Caco-2 (cell line): ENCODE measurements around the gene PRKAR1B. TPM values are rescaled to one million over a fixed set of nuclear protein-coding genes. Genes with fewer than 3 reads are reported as not detected.
"Not testable (repeated sequence)": the region's sequence is repeated elsewhere in the genome, so short reads cannot be mapped to it uniquely, and the experiment has no call there.

Source experiments
- BruUV-seq: library from RNA; stranded (reverse); fragments of 400-500 nt; replicated peaks from 2 replicates; lab custom pipeline; 2021; lab: Mats Ljungman, UMichigan
- CTCF ChIA-PET: fragments of 300-600 bp; sonication (Branson Sonifier 250); formaldehyde crosslinking; loops from one replicate; lab custom pipeline; 2022; ENCODE audit warnings: antibody characterized with exemption; lab: Charles Lee
- POLR2A ChIA-PET: fragments of 300-600 bp; sonication (Branson Sonifier 250); formaldehyde crosslinking; loops from one replicate; lab custom pipeline; 2022; ENCODE audit warnings: antibody characterized with exemption; lab: Charles Lee
- DNase-seq, 2 experiments: peaks; one replicate each; pipeline versions ENCODE4 v3.0.0 to v3.0.0-alpha.2; 2020 to 2022
- H3K27me3 ChIP-seq: replicated peaks from 2 replicates; pipeline ENCODE4 v1.6.0; 2011; ENCODE audit warnings: low read length; ENCODE audit not compliant: control insufficient read depth, insufficient read depth
- H3K36me3 ChIP-seq: 2 replicates; pipeline ENCODE4 v1.5.1; 2011; ENCODE audit warnings: low read length; ENCODE audit not compliant: control insufficient read depth, insufficient read depth
- H3K4me1 ChIP-seq: fragments of 250-450 bp; sonication (Bioruptor Pico); 2 replicates; pipeline ENCODE4 v1.5.1; 2020; ENCODE audit warnings: mild to moderate bottlenecking
- H3K4me3 ChIP-seq: 2 replicates; pipeline ENCODE4 v1.5.1; 2011; ENCODE audit warnings: low read depth, mild to moderate bottlenecking, control low read depth, low read length
- H3K9me3 ChIP-seq: fragments of 250-450 bp; sonication (Bioruptor Pico); 2 replicates; pipeline ENCODE4 v1.5.1; 2020; ENCODE audit warnings: mild to moderate bottlenecking, moderate library complexity
- H3K27ac Mint-ChIP-seq: one replicate; pipeline ENCODE4 v1.8.0; 2022; ENCODE audit warnings: mixed read lengths; ENCODE audit not compliant: unreplicated experiment
- H3K27me3 Mint-ChIP-seq: one replicate; pipeline ENCODE4 v1.8.0; 2022; ENCODE audit warnings: mixed read lengths; ENCODE audit not compliant: insufficient read depth, unreplicated experiment
- H3K36me3 Mint-ChIP-seq: one replicate; pipeline ENCODE4 v1.8.0; 2022; ENCODE audit warnings: mild to moderate bottlenecking, mixed read lengths; ENCODE audit not compliant: insufficient read depth, unreplicated experiment
- H3K4me1 Mint-ChIP-seq: one replicate; pipeline ENCODE4 v1.8.0; 2022; ENCODE audit warnings: low read depth, mixed read lengths; ENCODE audit not compliant: unreplicated experiment
- H3K4me3 Mint-ChIP-seq: one replicate; pipeline ENCODE4 v1.8.0; 2022; ENCODE audit warnings: mild to moderate bottlenecking, moderate library complexity, mixed read lengths; ENCODE audit not compliant: unreplicated experiment
- H3K9me3 Mint-ChIP-seq: one replicate; pipeline ENCODE4 v1.8.0; 2022; ENCODE audit warnings: mixed read lengths; ENCODE audit not compliant: unreplicated experiment
- CTCF ChIP-seq, 2 experiments: fragments of 200-600 bp in 1 of 2; IDR thresholded peaks; 1 replicate in 1 of 2; 2 replicates in 1 of 2; pipeline versions ENCODE4 v1.5.1 to v1.8.0; 2011 to 2022; ENCODE audit warnings: antibody characterized with exemption in 1 of 2, control low read depth in 1 of 2, inconsistent platforms in 1 of 2, low read depth in 1 of 2, low read length in 1 of 2, mild to moderate bottlenecking in 1 of 2, moderate library complexity in 1 of 2; ENCODE audit not compliant: insufficient read depth in 1 of 2, severe bottlenecking in 1 of 2, unreplicated experiment in 1 of 2
- intact Hi-C: fragments of 100-400 bp; cut with micrococcal nuclease; formaldehyde crosslinking; loops from one replicate; pipeline ENCODE4 v1.10.0; 2022; ENCODE audit not compliant: unreplicated experiment
- total RNA-seq: library from RNA; stranded (reverse); gene quantifications from 2 replicates; pipeline ENCODE4 v1.2.3, GENCODE V29; 2022

Gene PRKAR1B
- total RNA-seq, 1 experiment from 2014 or later, result 56.6 TPM

- POLR2A ChIA-PET, result no interaction called here
- Mint-ChIP-seq H3K36me3 (no peaks in the 10 kb centered on the region), H3K4me1 (no peaks in the 10 kb centered on the region), H3K9me3 (no peaks in the 10 kb centered on the region), H3K27me3 (no peaks in the 10 kb centered on the region), H3K4me3 (no peak overlapping the region), H3K27ac (no peak overlapping the region)
- intact Hi-C loops, result no loop called here
- BruUV-seq, result no TSS peak
- Histone ChIP-seq H3K4me1 (no peaks in the 10 kb centered on the region), H3K27me3 (no peaks in the 10 kb centered on the region), H3K9me3 (peaks cover 23% of the 10 kb centered on the region), H3K4me3 (no peak overlapping the region), H3K36me3 (no peaks in the 10 kb centered on the region)
- CTCF ChIA-PET, result no interaction called here
- TF ChIP-seq CTCF (IDR thresholded peaks at IDR 0.05; ENCODE audit: insufficient read depth in 1 of 2, low read depth in 1 of 2, low read length in 1 of 2, severe bottlenecking in 1 of 2, unreplicated experiment in 1 of 2), result no peak
- DNase-seq, result no peak
Measured at GRCh38 chr7:657565-658119, 69.4 kb downstream of the PRKAR1B start.

DNA sequence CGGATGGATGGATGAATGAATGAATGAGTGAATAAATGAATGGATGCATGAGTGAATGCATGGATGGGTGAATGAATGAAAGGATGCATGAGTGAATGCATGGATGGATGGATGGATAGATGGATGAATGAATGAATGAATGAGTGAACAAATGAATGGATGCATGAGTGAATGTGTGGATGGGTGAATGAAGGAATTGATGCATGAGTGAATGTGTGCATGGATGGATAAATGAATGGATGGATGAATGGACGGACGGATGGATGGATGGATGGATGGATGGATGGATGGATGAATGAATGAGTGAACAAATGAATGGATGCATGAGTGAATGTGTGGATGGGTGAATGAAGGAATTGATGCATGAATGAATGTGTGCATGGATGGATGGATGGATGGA lies 70.1 kb downstream of the PRKAR1B start:
- DNase-seq, H3K9me3 Mint-ChIP-seq, H3K27ac Mint-ChIP-seq, H3K4me1 Mint-ChIP-seq, H3K36me3 Mint-ChIP-seq, H3K27me3 Mint-ChIP-seq, BruUV-seq, H3K4me3 Mint-ChIP-seq, intact Hi-C loops, POLR2A ChIA-PET, H3K4me3 ChIP-seq, CTCF ChIA-PET, H3K27me3 ChIP-seq, H3K4me1 ChIP-seq, H3K36me3 ChIP-seq: not testable (repeated sequence)
- peaks cover 25% of the 10 kb centered on the region for H3K9me3 ChIP-seq

GRCh38 chr7:655758-656157 lies 71.3 kb downstream of the PRKAR1B start:
- POLR2A ChIA-PET, result no interaction called here
- H3K9me3 ChIP-seq, result peaks cover 25% of the 10 kb centered on the region

More at GRCh38 chr7:655758-656157, 71.3 kb downstream of the PRKAR1B start:
- no TSS peak for BruUV-seq
- no peaks in the 10 kb centered on the region for H3K27me3 ChIP-seq
- CTCF ChIA-PET, result no interaction called here
- no peaks in the 10 kb centered on the region for H3K36me3 Mint-ChIP-seq
- no peaks in the 10 kb centered on the region for H3K36me3 ChIP-seq
- H3K4me1 Mint-ChIP-seq, result no peaks in the 10 kb centered on the region
- no peak overlapping the region for H3K27ac Mint-ChIP-seq
- no peaks in the 10 kb centered on the region for H3K4me1 ChIP-seq
- H3K4me3 ChIP-seq, result no peak overlapping the region
- DNase-seq, result no peak
- H3K27me3 Mint-ChIP-seq, result no peaks in the 10 kb centered on the region
- intact Hi-C loops, result no loop called here
- no peak for TF ChIP-seq CTCF (IDR thresholded peaks at IDR 0.05; ENCODE audit: insufficient read depth in 1 of 2, low read depth in 1 of 2, low read length in 1 of 2, severe bottlenecking in 1 of 2, unreplicated experiment in 1 of 2)
- H3K9me3 Mint-ChIP-seq, result no peaks in the 10 kb centered on the region
- H3K4me3 Mint-ChIP-seq, result no peak overlapping the region
